ENCODE results near the gene MT1E.

DNA sequence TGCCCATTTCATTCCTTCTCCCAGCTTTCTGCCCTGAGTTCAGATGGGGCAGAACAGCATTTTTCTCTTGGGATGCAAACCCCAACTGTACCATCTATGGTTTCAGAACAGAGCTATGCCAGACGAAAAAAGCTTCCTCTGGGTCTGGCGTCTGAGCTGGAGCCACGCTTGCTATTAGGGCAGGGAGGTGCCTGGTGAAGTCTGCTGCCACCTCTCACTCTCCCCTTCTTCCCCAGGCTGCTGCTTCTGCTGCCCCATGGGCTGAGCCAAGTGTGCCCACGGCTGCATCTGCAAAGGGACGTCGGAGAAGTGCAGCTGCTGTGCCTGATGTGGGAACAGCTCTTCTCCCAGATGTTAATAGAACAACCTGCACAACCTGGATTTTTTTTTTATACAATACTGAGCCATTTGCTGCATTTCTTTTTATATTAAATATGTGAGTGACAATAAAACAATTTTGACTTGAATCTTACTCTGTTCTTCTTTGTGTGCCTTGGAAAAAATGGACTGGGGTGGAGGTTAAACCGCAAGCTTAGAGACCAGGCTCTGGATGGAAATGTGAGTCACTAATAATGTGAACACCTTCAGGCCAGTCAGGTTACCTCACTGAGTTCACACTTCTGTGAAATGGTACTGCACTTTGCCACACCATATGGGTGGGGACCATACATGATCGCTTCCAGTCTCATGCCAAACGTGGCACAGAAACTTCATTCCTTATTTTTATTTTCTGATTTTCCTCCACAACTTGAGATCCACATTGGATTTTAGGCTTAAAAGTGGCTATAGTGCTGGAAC lies 11.2 kb downstream of the MT1E start:
- TF ChIP-seq SMC3 (IDR thresholded peaks at IDR 0.05; ENCODE audit: low read length) = no peak
- TF ChIP-seq CREB1 (IDR thresholded peaks at IDR 0.05) = no peak
- no peak for TF ChIP-seq CREB1 (CRISPR knock-in tag; IDR thresholded peaks at IDR 0.05)
- TF ChIP-seq, protein P1, sequence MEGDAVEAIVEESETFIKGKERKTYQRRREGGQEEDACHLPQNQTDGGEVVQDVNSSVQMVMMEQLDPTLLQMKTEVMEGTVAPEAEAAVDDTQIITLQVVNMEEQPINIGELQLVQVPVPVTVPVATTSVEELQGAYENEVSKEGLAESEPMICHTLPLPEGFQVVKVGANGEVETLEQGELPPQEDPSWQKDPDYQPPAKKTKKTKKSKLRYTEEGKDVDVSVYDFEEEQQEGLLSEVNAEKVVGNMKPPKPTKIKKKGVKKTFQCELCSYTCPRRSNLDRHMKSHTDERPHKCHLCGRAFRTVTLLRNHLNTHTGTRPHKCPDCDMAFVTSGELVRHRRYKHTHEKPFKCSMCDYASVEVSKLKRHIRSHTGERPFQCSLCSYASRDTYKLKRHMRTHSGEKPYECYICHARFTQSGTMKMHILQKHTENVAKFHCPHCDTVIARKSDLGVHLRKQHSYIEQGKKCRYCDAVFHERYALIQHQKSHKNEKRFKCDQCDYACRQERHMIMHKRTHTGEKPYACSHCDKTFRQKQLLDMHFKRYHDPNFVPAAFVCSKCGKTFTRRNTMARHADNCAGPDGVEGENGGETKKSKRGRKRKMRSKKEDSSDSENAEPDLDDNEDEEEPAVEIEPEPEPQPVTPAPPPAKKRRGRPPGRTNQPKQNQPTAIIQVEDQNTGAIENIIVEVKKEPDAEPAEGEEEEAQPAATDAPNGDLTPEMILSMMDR (CRISPR knock-in tag; IDR thresholded peaks at IDR 0.05) = no peak
- no peak for TF ChIP-seq HNF4G (IDR thresholded peaks at IDR 0.05; ENCODE audit: borderline replicate concordance, low read depth, low read length)
- no peak for TF ChIP-seq HNF4G (CRISPR knock-in tag; IDR thresholded peaks at IDR 0.05; ENCODE audit: borderline replicate concordance, low read depth)
- no peak for TF ChIP-seq YY1 (IDR thresholded peaks at IDR 0.05; ENCODE audit: insufficient read depth, insufficient replicate concordance, low read depth, low read length)
- TF ChIP-seq HDAC1 (CRISPR knock-in tag; IDR thresholded peaks at IDR 0.05) = no peak
- TF ChIP-seq, protein P2, sequence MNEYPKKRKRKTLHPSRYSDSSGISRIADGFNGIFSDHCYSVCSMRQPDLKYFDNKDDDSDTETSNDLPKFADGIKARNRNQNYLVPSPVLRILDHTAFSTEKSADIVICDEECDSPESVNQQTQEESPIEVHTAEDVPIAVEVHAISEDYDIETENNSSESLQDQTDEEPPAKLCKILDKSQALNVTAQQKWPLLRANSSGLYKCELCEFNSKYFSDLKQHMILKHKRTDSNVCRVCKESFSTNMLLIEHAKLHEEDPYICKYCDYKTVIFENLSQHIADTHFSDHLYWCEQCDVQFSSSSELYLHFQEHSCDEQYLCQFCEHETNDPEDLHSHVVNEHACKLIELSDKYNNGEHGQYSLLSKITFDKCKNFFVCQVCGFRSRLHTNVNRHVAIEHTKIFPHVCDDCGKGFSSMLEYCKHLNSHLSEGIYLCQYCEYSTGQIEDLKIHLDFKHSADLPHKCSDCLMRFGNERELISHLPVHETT (CRISPR knock-in tag; conservative IDR thresholded peaks at IDR 0.05) = no peak
- no peak for TF ChIP-seq POLR2A (IDR thresholded peaks at IDR 0.05; ENCODE audit: insufficient read depth in 1 of 2, low read depth in 2 of 2, low read length in 2 of 2)

Data from HepG2 (cell line).